GM19324 (cell line): ENCODE data around the gene OR52E1.
"Not testable (repeated sequence)": the region's sequence is repeated elsewhere in the genome, so short reads cannot be mapped to it uniquely, and the experiment has no call there.

Source experiments
- ATAC-seq: cut with Tn5 transposase; IDR thresholded peaks from one replicate; pipeline ENCODE4 v1.9.1; 2021; ENCODE audit warnings: mild to moderate bottlenecking, moderate library complexity; ENCODE audit not compliant: unreplicated experiment, low FRiP score

OR52E1 gene

DNA sequence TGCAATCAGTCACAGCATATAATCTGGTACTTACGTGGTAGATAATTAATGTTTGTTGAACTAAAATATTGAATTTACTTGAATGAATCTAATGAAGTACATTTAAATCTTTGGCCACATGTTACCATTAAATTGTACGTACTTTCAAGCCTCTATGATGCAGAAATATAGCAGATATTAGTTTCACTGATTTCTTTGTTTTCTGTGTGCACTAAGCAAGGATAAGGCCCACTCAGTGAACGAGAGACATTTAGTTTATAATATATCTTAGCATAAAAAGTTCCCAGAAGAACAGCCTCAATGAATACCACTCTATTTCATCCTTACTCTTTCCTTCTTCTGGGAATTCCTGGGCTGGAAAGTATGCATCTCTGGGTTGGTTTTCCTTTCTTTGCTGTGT lies at the start of gene OR52E1:
Gene OR52E1 (plus strand): TSS at position 301 of the 400 bp plus-strand sequence.
- no peak for ATAC-seq

DNA sequence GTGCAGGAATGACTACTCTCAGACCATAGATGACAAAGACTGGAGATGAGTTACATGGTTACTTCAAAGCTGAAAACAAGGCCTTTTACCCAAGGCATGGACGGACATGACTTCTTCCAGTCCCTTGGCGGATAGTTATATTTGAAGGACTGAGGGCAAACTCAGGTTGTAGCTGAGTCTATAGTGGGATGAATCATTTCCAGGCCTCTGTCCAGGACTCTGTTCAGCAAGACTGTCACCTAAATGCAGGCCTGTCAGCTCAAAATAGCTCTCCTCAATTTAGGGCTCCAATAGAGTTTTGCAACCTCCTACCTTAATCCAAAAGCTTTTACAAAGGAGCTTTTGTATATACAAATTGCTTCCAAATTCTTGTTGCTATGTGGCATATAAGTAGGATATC lies 47.4 kb upstream of the OR52E1 start:
- no peak for ATAC-seq

DNA sequence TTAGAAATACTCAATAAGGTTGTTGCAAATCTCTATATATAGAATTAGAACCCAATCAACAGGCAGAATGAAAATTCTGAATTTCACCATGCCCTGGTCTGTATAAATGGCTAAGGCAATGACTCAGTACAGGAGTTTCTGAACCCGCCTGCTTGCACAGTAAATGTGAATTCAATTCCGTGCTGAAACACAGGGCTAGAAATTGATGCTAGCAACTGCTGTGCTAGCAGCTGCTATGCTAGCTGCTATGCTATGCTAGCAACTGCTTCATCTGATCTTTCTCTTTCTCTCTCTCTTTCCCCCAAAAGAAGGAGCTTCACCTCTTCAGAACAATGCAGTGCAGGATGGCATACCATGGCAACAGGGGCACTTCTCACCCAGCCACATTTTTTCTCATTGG lies 32.7 kb upstream of the OR52E1 start:
- no peak for ATAC-seq

DNA sequence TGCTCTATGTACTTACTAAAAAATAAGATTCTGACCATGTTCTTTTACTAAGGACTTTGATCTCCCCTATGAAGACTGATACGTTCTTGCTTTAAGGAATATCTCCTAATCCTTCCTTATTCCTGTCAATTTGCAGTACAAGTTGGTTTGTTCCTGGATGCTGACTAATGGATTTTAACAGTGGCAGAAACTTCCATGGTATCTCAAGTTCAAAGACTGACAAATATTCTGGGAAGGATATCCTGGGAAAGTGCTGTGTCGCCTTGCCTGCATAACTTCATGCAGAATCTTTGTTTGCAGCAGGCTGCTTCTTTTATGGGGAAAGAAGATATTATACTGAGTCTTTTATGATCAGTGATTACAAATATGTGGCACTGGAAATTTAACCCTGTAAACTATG lies 31.4 kb upstream of the OR52E1 start:
- ATAC-seq: no peak

DNA sequence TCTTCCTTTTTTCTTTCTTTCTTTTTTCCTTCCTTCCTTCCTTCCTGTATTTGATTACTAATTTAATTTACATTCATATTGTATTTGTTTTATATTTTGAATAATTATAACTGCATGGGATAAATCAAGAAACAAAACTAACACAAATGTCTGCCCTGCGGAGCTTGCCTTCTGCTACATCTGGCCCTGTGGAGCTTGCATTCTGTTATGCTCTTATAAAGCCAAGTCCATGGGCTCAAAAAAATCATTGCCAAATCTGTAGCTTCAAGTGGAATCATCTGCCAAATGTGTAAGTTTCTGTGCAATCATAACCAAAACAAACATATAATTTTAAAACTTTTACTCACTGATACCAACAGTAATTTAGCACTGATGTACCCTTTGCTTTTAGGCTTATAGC lies 31.0 kb upstream of the OR52E1 start:
- ATAC-seq: no peak

DNA sequence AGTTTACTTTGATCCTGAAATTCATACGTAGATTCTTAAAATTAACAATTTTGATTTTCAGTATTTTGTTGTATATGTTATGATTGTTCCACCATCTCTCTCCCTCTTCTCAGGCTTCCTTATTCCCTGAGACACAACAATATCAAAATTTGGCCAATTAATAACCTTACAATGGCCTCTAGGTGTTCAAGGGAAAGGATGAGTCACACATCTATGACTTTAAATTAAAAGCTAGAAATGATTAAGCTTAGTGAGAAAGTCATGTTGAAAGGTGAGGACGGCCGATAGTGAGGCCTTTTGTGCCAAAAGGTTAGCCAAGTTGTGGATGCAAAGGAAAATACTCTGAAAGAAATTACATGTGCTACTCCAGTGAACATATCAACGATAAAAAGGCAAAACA lies 28.5 kb upstream of the OR52E1 start:
- no peak for ATAC-seq

DNA sequence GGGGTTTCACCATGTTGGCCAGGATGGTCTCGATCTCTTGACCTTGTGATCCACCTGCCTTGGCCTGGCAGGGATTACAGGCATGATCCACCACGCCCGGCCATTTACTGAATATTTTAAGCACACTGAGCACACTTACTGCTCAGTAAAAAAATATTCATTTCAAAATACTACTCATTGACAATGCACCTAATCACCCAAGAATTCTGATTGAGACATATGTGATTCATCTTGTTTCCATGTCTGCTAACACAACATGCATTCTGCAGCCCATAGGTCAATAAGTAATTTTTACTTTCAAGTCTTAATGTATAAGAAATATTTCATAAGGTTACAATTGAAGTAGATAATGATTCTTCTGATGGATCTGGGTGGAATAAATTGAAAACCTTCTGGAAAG lies 27.3 kb upstream of the OR52E1 start:
- no peak for ATAC-seq

DNA sequence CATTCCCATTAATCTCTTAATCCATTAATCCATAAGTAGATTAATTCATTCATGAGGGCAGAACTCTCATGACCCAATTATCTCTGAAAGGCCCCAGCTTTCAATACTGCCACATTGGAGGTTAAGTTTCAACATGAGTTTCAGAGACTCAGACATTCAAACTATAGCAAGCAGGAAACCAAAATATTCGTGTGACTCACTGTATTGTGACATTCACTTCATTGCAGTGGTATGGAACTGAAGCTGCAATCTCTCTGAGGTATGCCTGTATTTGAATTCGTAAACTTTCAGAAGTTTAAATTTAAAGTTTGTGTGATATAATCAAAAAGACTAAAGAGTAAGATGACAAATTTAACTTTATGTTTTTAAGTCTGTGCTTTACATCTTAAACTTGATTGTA lies 26.0 kb upstream of the OR52E1 start:
- ATAC-seq: no peak

DNA sequence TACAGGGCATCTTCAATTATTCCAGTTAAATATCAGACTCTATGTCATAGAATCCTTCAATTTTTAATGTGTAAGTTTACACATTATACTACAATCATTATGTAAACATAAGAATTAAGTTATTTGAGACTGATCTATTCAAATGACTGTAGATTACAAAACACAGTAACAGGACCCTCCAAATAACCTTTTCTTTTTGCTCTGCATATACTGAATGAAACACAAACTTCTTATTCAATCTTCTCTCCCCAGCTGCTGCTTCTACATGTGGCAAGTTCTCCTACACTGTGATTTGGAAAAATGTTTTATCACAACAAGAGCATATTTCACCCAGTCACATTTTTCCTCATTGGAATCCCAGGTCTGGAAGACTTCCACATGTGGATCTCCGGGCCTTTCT lies 23.1 kb upstream of the OR52E1 start, which contains the start of gene OR52J3:
Gene OR52J3 (plus strand): TSS at position 301 of the 400 bp plus-strand sequence. CDS start 0 bp downstream, at position 301.
- ATAC-seq: no peak

DNA sequence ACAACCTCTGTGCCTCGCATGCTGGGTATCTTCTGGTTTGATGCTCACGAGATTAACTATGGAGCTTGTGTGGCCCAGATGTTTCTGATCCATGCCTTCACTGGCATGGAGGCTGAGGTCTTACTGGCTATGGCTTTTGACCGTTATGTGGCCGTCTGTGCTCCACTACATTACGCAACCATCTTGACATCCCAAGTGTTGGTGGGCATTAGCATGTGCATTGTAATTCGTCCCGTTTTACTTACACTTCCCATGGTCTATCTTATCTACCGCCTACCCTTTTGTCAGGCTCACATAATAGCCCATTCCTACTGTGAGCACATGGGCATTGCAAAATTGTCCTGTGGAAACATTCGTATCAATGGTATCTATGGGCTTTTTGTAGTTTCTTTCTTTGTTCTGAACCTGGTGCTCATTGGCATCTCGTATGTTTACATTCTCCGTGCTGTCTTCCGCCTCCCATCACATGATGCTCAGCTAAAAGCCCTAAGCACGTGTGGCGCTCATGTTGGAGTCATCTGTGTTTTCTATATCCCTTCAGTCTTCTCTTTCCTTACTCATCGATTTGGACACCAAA lies 22.5 kb upstream of the OR52E1 start:
- no peak for ATAC-seq

DNA sequence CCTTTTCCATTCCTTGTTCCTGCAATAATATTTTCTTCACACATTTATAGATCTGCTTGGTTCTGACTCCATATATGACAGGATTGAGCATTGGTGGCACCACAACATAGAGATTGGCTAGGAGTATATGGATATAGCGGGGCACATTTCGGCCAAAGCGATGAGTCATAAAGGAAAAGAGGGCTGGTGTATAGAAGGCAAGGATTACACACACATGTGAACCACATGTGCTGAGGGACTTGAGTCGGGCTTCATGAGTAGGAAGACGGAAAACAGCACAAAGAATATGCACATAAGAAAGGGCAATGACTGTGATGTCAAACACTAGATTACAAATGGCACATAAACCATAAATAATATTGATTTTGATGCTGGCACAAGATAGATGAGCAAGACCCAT lies 10.7 kb upstream of the OR52E1 start:
- not testable (repeated sequence) for ATAC-seq

DNA sequence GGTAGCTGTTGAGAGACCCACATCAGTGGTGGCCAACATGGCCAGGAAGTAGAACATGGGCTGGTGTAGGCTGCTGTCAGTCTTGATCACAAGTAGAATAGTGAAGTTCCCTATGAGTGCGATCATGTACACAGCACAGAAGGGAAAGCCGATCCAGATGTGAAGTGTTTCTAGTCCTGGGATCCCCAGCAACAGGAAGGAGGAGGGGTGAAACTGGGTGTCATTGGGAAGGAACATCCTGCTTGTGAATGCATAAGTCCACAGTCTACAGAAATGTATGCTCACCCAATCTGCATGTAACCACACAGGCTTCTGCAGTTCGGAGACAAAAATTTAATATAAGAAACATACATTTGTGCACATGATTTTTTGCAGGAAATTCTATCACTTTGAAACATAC lies 10.0 kb upstream of the OR52E1 start, which contains the start of gene OR52E2:
Gene OR52E2 (minus strand): TSS at position 237 of the 400 bp plus-strand sequence. CDS start 0 bp downstream, at position 237.
- no peak for ATAC-seq

DNA sequence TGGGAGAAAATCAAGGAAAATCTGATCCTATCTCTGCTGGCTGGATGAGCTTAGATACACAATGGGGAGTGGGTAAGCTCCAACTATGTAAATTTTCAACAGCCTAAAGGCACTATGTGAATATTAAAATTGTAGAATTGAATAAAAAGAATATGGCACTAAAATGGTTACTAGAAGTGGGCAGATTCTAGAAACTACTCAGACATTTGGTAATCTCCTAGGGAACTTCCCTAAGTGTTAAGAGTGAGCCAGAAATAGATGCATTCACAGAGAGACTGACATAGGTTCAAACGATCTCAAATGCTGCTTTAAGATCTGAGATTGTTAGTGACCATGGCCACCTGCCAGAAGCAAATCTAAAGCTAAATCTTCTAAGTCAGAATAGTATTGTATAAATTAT lies 4.3 kb upstream of the OR52E1 start:
- ATAC-seq: no peak

DNA sequence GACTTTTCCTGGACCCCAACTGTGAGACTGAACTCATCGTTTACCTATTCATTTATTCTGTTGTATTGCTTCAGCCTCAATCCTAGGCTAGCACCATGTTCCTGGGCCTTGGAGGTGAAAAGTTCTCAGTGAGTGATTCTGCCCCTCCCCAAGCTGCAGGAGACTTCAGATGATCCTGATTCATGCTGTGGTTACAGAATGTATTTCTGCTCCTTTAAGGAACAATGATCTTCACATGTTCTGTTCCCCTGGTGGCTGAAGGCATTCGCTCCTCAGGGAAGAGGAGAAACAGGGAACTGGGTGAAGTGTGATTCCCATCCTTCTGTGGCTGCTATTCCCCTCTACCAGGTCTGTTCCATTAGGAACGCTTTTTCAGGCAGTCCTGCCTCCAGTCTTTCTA lies 2.4 kb downstream of the OR52E1 start:
- no peak for ATAC-seq

DNA sequence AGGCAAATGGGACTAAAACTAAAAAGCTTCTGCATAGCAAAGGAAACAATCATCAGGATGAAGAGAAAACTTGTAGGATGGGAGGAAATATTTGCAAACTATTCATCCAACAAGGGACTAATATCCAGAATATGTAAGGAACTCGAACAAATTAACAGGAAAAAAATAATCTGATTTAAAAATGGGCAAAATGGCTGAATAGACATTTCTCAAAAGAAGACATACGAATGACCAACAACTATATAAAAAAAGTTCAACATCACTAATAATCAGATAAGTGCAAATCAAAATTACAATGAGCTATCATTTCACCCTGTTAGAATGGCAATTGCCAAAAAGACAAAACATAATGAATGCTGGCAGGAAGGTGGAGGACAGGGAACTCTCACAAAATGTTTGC lies 12.0 kb downstream of the OR52E1 start:
- ATAC-seq: no peak

DNA sequence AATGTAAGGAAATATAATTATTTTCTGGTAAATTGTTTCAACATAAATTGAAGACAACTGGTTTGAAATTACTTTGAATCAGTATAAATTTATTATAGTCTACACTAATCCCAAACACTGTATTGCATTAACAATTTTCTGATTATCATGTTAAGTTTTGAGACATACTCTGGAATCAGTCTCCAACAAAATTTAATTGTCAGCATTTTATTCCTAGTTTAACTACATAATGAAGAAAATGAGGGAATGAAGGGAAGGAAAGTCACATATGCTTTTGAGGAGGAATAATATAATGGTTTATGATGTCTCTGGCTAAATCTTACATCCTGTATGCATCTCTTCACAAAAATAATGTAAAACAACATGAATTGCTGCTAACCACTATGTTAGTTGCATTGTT lies 14.2 kb downstream of the OR52E1 start:
- no peak for ATAC-seq

DNA sequence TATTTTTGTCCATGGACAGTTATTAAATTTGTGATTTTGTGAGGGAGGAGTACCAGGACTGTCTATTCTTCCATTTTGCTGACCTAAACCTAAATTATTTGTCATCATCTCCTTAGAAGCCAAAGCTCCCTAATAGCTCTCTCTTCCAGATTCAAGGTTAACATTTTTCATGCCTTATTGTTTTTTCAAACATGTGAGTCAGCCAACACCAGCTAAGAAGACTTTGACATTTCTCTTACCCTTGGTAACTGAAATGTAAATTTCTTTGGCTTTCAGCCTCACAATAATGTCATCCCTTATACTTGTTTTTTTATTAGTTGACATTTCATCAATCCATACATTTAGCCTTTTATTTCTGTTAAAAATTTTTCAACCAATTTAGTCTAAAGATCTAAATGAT lies 19.2 kb downstream of the OR52E1 start:
- no peak for ATAC-seq

DNA sequence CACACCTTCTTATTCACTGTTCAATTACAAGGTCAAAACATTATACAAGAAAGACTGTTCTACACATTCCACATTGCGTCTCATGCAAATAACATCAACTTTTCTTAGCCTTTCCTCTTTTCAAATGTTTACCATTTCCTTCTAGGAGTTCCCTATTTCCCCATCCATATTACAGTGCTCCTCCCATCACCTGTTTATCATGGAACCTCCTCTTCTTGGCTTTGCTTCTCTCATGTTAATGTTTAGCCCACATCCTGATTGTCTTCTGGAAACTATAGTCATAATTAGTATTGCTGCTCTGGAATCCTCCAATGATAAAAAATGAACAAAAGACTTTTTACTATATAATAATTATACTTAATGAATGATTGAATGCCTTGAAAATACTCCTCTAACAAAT lies 21.3 kb downstream of the OR52E1 start:
- no peak for ATAC-seq

DNA sequence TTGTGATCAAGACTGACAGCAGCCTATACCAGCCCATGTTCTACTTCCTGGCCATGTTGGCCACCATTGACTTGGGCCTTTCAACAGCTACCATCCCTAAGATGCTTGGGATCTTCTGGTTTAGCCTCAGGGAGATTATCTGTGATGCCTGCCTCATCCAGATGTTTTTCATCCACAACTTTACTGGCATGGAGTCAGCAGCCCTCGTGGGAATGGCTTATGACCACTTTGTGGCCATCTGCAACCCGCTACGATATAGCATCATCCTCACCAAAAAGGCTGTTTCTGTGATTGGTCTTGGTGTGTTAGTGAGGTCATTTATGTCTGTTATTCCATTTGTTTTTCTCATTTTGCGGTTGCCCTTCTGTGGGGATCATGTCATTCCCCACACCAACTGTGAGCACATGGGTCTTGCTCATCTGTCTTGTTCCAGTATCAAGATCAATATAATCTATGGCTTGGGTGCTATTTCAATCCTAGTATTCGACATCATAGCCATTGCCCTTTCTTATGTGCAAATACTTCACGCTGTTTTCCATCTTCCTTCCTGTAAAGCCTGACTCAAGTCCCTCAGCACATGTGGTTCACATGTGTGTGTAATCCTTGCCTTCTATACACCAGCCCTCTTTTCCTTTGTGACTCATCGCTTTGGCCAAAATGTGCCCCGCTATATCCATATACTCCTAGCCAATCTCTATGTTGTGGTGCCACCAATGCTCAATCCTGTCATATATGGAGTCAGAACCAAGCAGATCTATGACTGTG lies 23.6 kb downstream of the OR52E1 start:
- no peak for ATAC-seq

DNA sequence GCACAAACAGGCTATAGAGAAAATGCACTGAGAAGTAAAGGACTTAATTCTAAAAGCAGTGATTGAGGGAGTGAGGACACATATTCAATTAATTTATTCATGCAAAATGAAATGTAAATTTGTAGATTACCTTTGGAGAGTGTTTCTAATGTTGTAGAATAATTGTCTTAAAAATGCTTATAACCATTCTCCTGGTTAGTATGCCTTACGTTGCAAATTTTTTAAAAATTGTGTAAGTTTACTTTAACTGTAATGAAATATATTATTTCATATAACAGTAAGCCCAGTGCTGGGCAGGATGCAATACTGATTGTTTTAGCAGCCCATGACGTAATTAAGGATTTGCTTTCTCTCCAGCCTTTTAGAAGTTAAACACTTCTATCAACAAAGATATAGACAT lies 26.6 kb downstream of the OR52E1 start:
- ATAC-seq: no peak

DNA sequence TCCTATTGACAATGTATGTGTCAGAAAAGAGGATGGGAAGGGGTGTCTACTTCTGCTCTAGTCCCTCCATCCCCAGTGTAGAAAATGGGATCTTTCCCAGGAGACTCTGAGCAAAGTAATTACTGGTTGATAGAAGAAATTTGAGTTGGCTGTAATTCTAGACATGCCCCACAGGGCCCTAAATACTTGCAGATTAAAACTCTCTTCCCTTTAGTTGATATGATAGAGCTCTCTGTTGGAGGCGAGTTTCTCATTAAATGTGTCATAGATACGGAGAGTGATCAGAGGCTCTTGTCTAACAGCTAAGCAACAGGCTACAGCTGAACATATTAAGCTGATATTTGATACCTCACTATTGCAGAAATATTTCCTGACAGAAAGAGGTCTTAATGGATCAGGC lies 32.9 kb downstream of the OR52E1 start:
- ATAC-seq: no peak

DNA sequence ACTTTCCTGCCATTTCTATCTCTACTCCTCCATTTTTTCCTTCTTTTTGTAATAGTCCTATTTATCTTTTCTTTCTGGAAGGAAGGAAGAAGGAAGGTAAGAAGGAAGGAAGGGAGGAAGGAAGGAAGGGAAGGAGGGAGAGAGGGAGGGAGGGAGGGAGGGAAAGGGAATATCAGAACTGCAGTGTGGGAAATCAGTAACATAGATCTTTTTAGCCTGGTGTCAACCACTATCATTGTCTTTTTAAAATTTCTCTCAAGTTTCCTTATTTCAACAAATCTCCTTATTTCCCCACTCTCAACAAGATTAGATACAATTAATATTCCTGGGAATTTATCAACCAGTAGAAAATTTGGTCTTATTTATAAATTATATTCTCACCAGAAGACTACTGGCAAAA lies 33.7 kb downstream of the OR52E1 start:
- no peak for ATAC-seq
